NCI-H128 (cell line): Measurements from ENCODE around the gene SLC25A13.
"Not testable (repeated sequence)": the region's sequence is repeated elsewhere in the genome, so short reads cannot be mapped to it uniquely, and the experiment has no call there.

Source experiments
- DNase-seq: peaks from one replicate; lab custom pipeline; 2025; ENCODE audit not compliant: unreplicated experiment; lab: John Stamatoyannopoulos, UW

Gene SLC25A13, protein sequence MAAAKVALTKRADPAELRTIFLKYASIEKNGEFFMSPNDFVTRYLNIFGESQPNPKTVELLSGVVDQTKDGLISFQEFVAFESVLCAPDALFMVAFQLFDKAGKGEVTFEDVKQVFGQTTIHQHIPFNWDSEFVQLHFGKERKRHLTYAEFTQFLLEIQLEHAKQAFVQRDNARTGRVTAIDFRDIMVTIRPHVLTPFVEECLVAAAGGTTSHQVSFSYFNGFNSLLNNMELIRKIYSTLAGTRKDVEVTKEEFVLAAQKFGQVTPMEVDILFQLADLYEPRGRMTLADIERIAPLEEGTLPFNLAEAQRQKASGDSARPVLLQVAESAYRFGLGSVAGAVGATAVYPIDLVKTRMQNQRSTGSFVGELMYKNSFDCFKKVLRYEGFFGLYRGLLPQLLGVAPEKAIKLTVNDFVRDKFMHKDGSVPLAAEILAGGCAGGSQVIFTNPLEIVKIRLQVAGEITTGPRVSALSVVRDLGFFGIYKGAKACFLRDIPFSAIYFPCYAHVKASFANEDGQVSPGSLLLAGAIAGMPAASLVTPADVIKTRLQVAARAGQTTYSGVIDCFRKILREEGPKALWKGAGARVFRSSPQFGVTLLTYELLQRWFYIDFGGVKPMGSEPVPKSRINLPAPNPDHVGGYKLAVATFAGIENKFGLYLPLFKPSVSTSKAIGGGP

DNA sequence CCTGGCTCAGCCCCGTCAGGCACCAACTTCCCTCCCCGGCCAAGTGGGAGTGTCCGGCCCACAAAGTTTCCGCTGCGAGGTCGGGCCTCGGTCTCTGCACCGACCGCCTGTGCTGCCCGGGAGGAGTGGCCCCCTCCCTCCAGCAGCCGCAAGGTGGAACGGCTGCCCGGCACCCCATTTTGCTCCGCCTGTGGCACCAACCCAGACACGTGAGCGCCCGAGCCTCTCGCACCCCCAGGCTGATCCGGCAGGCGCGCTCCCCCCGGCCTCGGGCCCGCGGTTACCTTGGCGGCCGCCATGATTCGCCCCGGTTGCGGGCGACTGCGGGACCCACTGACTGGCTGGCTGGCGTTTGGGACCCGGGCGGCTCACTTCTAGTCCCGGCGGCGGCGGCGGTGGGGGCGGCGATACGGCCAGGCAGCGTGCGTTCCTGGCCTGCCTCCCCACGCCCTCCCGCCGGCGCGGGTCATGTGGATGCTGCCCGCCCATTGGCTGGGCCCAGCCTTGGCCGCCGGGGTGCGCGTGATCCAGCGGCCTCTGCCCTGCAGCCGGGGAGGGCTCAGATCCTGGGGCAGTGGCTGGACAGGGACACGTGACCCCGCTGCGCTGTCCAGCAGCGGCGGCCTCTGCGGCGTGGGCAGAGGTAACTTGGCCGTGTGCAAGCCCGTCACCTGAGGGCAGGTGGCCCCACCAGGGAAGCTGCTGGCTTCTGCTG, at the start of gene SLC25A13:
Gene SLC25A13 (minus strand): TSS at position 441 of the 715 bp plus-strand sequence. CDS start 142 bp downstream, at position 299.
- DNase-seq, result peak; percentile 42

DNA sequence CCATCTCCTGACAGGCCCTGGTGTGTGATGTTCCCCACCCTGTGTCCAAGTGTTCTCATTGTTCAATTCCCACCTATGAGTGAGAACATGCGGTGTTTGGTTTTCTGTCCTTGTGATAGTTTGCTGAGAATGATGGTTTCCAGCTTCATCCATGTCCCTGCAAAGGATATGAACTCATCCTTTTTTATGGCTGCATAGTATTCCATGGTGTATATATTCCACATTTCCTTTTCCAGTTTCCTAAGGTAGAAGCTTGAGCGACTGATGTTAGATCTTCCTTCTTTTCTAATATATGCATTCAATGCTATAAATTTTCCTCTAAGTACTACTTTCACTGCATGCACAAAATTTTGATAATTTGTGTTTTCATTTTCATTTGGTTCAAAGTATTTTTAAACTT, 44.0 kb upstream of the SLC25A13 start:
- DNase-seq, result not testable (repeated sequence)

DNA sequence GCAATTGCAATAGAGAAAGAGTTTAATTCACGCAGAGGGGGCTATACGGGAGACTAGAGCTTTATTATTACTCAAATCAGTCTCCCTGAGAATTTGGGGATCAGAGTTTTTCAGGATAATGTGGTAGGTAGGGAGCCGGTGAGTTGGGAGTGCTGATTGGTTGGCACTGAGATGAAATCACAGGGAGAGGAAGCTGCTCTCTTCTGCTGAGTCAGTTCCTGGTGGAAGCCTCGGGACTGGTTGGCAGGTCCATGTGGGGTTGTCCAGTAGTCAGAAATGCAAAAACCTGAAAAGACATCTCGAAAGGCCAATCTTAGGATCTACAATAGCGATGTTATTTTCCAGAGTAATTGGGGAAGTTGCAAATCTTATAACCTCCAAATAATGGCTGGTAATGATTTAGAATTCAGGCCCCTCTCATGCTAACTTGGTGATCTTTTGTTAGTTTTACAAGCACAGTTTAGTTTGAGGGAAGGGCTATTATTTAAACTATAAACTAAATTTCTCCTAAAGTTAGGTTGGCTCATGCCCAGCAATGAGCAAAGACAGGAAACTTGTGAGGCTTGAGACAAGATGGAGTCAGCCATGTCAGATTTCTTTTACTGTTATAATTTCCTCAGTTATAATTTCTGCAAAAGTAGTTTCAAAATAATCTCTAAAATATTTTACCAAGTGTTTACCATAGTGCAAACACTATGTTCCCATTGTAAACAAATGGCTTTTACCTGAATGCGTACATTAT, 39.4 kb upstream of the SLC25A13 start:
- DNase-seq, result no peak

DNA sequence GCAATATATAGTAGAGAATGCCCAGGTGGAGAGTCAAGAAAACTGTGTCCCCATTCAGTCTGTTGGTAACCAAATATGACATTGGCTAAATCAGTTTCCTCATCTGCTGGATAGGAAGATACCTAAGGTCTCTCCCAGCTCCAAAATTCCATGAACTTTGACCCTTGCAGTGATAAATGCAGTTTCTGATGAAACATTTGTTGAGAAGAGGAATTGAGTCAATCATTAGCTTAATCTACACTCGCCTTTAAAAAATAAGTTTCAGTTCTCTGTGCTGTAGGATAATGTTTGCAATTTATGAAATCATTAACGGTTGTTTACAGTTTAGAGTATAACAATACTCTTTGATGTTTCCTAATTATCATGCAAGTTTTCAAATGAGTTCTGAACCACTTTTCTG, 38.0 kb upstream of the SLC25A13 start:
- no peak for DNase-seq

DNA sequence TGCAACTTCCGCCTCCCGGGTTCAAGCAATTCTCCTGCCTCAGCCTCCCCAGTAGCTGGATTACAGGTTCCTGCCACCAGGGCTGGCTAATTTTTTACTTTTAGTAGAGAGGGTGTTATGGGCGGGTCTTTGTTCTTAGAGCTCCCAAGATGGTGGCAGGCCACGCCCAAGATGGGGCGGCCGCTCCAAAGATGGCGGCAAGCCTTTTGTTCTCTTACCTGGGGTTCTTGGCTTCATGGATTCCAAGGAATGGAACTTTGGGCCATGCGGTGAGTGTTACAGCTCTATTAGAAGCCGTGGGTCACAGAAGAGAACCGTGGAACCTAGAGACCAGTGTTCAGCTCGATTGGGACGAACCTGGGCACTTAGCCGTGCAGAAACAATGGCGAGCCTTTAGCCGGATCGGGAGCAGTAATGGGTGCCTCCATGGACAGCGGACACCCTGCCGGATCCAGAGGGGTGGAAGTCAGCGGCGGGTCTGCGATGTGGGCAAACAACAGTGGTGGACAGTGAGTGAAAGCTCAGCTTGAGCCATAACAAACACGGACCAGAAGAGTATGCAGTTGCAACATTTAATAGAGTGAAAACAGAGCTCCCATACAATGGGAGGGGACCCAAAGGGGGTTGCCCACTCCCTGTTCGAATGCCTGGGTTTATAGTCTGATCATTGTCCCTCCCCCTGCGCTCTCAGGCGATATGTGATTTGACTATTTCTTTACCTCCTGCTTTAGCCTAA, 36.5 kb upstream of the SLC25A13 start:
- DNase-seq, result not testable (repeated sequence)

DNA sequence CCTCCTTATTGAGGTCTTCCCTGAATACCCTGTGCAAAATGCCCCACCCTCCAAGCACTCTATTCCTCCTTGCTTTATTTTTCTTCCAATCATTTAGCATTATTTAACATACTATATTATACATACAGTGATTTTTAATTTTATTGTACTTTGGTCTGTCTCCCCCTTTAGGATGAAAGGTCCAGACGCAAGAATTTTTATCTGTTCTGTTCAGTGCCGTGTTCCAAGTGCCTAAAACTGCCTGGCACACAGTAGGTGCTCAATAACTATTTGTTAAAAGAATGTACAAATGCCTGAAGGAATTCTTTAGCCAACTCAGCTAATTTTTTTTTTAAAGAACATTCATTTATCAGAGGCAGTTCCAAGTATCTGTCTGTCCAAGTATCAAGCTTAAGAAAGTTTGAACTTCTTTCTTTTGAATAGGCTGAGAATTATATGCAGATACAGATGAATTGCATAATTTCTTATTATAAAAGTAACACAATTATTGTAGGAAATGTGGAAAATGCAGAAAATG, 34.1 kb upstream of the SLC25A13 start:
- DNase-seq, result no peak

DNA sequence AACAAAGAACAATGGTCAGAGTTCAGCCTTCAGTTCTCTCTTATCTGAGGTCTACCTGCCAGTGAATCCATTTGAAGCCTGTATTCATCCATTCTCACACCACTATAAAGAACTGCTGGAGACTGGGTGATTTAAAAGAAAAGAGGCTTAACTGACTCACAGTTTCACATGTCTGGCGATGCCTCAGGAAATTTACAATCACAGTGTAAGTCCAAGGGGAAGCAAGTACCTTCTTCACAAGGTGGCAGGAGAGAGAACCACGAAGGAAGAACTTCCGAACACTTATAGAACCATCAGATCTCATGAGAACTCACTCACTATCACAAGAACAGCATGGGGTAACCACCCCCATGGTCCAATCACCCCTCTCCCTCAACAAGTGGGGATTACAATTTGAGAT, 33.0 kb upstream of the SLC25A13 start:
- DNase-seq, result no peak

DNA sequence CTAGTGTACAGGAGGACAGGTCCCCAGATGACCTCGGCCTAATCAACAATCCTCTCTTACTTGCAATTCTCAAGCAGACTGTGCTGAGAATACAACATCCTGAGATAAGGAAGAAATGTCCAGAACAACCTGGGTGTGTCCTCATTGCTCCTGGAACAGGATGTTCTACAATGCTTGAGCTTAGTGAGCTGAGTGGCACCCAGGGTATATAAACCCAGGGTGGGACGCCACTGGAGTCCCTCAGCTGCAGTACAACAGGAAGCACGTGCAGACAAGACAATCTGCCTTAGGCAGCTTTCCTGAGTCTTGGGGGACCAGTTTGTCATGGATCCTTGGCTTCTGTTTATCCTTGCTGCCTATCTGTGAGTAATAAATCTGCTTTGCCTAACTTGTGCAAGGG, 27.7 kb upstream of the SLC25A13 start:
- DNase-seq, result no peak

DNA sequence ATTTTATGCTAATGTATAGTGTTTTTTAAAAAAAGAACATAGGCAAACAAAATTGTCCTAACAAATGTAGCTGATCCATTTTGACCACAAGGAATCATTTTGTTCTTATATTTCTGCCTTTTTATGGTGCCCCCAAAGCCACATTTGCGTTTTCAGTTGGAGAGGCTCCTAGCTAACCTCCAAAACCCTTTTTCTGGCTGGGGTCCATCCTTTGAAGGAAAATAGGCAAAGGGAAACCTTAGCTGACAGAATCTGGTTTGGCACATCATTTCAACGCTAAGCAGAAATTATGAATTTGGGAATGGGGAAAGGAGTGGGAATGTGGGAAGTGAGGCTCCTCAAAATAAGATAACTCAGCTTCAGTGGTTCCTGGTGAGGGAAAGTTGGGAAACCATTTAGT, 25.6 kb upstream of the SLC25A13 start:
- DNase-seq, result no peak

DNA sequence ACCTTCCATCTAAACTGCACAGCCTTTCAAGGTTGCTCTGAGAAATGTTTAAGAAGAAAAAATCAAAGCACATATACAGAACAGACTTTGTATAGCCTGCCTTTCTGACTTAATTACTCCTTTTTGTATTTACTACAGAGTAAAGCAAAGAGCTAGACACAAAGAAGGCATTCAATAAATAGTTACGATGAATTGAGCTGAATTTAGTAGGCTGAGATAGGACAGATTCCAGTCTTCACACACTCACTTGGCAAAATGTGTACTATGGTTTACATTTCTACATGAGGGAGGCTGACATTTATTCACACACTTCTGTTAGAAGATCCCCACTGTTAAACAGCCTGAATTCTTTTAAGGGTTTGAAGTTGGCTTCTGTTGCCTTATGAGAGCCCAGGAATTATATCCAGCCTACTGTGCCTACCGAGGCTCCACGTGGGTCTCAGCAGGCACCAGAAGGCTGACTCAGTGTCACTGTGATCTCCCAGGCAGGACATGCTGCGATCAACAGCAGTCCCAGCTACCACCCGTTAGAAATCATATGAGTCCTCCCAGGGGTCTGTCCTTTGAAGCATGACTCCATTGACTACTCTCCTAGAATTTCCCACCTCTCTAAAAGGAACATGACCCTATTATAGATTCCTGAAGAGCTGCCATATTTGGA, 24.5 kb upstream of the SLC25A13 start:
- no peak for DNase-seq

DNA sequence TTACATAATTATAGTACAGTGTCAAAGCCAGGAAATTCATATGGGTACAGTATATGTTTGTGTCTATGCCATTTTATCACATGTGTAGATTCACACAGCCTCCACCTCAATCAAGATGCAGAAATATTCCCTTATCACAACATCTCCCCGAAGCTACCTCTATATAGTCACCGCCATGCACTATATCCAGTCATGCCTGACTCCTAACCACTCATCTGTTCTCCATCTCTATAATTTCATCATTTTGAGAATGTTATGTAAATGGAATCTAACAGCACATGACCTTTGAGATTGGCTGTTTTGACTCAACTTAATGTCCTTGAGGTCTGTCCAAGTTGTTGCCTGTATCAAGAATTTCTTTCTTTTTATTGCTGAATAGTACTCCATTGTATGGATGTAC, 22.3 kb upstream of the SLC25A13 start:
- DNase-seq, result no peak

DNA sequence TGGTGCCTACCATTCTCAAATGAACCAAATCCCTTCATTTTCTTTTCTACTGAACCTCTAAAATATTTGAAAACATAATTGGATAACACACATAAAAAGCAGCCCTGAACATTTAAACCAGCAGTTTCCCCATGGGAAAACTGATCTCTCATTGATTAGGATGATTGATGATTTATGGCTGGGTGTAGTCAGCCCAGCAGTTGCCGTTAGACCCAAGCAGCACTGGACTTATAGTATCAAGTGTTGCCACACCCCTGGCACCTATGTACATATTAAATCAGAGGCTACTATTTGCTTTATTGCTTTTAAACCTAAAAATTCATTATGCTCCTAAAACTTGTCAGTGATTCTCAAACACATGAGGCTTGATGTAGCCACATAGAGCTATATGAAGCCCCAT, 20.2 kb upstream of the SLC25A13 start:
- DNase-seq, result no peak

DNA sequence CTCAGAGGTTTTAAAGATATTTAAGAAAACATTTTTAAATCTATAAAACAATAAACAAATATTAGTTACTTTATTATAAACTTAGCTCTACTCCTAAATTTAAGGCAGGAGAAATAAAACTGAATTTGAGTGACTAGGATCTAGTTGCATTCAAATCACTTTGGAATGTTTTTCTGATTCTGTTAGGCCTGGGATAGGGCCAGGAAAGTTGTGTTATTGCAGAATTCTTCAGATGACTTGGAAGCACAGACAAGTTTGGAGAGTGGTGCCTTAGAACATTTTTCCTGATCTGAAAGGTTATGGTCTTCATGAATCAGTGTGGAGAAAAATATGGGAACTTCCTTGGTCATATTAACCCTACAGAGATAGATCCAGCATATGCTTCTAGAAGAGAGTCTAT, 15.6 kb upstream of the SLC25A13 start:
- DNase-seq, result no peak

DNA sequence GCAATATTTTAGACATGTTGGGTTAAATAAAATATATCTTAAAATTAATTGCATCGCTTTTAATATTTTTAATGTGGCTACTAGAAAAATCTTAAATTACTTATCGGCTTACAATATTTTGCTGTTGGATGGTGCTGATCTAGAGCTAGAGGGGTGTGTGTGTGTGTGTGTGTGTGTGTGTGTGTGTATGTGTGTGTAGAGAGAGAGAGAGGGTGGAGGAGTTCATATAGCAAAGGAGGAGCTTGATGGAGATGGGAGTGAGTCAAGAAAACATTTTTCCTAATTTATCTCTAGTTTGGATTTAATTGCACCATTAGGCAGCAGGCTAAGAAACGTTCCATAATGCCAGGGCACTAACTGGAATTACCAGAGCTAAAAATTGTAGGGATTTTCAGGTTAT, 10.4 kb upstream of the SLC25A13 start:
- DNase-seq, result no peak

DNA sequence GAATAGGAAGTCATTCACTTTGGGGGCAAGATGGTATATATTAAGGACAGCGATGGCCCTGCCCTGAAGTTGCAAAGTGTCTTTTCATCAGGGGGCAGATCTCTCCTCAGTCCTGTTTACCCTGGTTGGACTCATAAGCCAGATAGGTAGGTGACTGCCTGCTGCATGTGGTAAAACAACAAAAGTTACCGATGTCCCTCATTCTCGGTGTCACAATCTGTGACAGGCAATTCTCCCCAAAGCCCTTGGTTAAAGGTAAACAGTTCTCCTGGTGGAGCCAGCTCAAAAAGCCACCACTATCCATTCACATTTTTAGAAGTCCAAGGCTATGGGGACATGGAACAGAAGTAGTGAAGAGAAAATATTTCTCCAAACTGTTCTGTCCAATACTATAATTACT, 9.9 kb upstream of the SLC25A13 start:
- no peak for DNase-seq

DNA sequence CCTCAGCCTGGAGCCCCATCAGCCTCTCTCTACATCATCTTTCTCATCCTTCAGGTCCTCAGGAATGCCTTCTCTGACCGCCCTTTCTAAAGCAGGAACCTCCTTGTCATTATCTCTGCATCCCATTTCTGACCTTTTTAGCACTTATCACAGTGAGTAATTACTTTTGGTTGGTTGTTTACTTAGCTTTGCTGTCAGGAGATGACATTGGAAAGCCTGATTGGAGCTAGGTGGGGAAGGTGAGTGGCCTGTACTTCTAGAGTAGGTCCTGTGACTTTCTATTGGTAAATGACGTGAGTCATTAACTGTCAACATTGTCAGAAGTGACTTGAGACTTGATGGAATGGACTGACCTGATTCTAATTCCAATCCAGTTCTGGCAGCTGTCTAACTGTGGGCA, 9.3 kb upstream of the SLC25A13 start:
- no peak for DNase-seq

DNA sequence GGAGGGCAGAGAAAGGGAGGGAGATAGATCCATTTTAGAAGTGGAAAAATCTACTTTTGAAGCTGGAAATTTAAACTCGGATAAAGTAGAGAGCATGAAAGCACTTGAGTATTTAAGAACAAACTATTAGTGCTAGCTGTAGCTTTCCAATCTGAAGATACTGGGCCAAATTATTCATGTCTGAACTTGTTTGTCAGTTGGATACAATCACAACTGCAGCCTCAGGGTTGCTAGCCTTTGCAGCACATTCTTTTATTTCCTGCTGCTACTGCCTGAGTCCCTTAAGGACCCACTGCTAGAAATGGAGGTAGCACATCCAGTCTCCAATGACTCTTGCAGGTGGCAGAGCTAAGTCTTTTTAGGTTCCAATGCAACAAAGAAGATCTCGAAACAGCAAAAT, 8.3 kb upstream of the SLC25A13 start:
- DNase-seq, result no peak

DNA sequence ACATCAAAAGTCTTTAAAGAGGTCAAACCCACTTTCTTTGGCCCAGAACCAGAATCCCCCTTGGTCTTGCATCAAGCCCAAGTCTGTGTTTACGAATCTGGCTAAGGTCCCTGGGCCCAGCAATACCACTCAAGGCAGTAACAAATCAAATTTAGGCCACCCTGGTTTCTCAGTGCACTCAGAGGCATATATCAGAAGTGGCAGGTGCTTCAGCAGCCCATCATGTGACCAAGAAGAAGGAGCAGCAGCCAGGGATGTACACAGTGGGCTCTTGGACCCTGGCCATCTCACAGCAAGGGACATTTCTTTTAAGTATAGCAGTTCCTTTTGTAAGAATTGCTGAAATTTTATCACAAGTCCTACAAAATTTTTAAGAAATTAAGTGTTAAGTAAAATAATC, 7.3 kb upstream of the SLC25A13 start:
- DNase-seq, result no peak

DNA sequence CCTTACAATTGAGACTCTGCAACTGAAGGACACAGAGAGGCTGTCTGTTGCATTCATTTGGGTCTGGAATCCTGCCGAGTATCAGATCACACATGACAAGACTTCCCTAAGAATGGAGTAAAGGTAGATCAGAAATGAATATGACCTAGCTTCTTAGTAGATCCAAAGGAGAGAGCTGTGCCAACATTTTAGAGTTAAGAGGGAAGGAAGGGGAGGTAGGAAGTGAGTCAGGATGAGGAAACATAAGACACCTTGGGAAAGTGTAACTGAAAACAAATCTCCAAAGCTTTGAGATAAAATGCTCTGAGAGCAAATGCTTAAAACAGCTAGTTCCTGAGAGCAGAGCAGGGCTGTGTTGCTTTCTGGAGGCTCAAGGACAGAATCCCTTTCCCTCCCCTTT, 6.1 kb upstream of the SLC25A13 start:
- no peak for DNase-seq

DNA sequence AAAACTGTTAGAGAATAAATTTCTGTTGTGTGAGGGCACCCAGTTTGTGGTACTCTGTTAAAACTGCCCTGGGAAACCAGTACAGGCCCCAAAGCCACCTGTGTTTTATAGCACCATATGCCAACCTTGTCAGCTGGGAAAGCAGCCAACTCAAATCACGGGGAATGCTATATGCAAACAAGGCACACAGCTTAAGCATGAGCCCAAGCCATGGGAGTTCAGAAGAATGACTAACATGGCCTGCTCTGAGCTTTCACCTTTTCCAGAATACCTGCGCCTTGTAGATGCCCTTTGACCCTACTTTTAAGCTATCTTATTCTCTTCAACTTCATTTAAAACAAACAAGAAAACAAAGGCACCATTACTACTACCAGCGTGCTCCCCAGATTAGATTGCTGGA, 5.5 kb upstream of the SLC25A13 start:
- DNase-seq, result peak; percentile 28
